ENCODE measurements around the gene BMPR1B.

BMPR1B gene

DNA sequence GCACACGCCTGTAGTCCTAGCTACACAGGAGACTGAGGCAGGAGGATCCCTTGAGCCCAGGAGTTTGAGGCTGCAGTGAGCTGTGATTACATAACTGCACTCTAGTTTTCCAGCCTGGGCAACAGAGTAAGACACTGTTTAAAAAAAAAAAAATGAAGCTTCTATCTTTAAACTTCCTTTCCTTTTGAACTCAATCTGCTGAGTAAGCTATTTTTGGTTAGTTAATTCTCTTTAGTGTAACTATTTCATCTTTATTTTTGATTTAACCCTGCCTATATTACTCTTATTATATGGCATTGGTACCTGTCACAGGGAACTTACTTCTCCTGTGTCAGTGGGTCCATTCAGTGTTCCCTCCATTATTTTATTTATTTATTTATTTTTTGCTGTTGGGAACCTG, 160.8 kb downstream of the BMPR1B start:
- TF ChIP-seq, protein P1, sequence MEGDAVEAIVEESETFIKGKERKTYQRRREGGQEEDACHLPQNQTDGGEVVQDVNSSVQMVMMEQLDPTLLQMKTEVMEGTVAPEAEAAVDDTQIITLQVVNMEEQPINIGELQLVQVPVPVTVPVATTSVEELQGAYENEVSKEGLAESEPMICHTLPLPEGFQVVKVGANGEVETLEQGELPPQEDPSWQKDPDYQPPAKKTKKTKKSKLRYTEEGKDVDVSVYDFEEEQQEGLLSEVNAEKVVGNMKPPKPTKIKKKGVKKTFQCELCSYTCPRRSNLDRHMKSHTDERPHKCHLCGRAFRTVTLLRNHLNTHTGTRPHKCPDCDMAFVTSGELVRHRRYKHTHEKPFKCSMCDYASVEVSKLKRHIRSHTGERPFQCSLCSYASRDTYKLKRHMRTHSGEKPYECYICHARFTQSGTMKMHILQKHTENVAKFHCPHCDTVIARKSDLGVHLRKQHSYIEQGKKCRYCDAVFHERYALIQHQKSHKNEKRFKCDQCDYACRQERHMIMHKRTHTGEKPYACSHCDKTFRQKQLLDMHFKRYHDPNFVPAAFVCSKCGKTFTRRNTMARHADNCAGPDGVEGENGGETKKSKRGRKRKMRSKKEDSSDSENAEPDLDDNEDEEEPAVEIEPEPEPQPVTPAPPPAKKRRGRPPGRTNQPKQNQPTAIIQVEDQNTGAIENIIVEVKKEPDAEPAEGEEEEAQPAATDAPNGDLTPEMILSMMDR (IDR thresholded peaks at IDR 0.05; ENCODE audit: extremely low read depth, missing control alignments): no peak
- no peak for DNase-seq (ENCODE audit: low spot score)

DNA sequence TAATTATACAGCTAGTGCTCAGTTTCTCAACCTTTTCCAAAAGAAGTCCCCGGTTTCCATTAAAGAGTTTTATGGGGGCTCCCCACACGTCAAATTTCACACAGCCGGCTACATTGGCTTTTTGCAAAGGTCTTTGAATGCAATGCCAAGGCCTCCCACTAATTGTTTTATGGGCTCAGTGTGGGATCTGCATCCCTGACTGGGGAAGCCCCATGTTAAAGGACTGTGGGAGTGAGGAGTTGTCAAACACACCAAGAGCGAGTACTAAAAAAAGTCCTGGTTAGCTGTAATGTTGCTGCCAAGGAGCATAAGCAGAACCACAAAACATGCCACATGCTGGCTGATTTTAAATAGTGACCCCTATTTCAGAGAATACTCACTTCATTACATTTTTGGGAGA, 162.6 kb downstream of the BMPR1B start:
- DNase-seq (ENCODE audit: low spot score): no peak
- TF ChIP-seq, protein P1 (IDR thresholded peaks at IDR 0.05; ENCODE audit: extremely low read depth, missing control alignments): no peak

DNA sequence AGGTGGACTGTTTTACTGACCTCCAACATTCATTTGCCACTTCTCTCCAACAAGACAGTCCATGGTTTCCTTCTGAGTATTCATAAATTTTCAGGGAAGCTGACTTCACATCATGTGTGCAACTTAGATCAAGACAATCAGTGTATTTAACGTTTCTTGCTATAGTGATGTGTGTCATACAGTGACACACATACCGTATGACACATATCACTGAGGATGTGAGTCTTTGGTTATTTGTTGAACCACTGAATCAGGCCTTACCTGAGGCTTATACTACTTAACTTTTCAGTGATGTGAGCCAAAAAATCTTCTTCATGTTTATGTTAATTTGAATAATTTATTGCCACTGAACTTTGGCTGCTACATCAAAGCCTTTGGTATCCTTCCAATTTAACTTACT, 166.8 kb downstream of the BMPR1B start:
- TF ChIP-seq, protein P1 (IDR thresholded peaks at IDR 0.05; ENCODE audit: extremely low read depth, missing control alignments): no peak
- DNase-seq (ENCODE audit: low spot score): no peak

DNA sequence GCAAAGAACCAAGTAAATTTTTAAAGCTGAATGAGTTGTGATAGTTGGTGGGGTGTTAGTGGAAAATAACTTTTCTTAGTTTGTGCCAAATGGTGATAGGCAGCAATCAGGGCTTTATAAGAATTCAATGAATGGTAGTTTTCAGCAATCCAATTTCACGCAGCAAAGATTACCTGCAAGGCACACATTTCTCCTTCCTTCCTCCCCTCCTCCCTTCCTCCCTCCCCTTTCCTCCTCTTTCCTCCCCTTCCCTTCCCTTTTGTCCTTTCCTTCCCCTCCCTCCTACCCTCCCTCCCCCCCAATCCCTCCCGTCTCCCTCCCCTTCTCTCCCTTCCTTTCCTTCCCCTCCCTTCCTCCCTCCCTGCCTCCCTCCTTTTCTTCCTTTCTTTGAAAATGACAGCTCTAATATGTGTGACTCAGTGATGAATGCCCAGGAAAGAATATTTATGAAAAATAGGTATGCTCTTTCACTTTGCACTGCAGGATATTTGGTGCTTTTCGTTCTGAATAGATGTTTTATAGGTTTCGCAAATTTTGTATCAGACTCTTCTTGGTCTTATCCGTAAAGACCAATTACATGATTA, 168.1 kb downstream of the BMPR1B start:
- DNase-seq (ENCODE audit: low spot score): no peak
- TF ChIP-seq, protein P1 (IDR thresholded peaks at IDR 0.05; ENCODE audit: extremely low read depth, missing control alignments): no peak

DNA sequence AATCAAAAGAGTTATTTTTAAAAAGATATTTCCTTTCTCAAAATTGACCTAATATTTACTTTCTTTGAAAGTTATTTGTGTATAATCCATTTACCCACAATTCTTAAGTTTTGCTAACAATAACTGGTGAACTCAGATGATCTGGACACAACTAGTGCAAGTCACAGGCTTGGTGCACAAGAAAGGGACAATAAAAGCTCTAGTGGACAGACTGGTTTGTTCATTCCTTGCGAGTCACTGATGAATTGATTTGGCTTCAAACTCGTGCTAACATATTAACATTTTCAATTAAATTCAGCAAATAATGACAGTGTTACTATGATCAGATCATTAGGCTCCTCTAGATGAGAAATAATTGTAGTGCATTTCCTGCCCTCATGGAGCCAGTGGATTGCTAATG, 169.2 kb downstream of the BMPR1B start:
- TF ChIP-seq, protein P1 (IDR thresholded peaks at IDR 0.05; ENCODE audit: extremely low read depth, missing control alignments): no peak
- no peak for DNase-seq (ENCODE audit: low spot score)

DNA sequence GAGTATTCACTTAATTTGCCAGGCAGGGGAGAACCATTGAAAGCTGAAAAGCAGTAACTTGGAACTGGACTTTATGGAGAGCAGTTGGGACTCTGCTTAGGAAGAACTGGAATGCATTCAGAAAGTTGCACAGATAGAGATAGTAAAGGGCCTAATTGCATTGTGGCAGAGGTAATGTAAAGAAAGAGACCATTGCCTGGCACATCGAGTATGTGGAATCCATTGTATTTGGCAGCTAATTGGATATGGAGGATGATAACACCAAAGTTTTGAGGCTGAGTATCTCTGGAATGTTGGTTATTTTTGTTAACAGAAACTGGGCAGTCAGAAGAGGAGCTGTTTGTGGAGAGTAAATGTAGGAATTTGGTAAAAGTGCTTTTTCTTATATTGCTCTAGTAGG, 169.9 kb downstream of the BMPR1B start:
- no peak for DNase-seq (ENCODE audit: low spot score)
- TF ChIP-seq, protein P1 (IDR thresholded peaks at IDR 0.05; ENCODE audit: extremely low read depth, missing control alignments): no peak

DNA sequence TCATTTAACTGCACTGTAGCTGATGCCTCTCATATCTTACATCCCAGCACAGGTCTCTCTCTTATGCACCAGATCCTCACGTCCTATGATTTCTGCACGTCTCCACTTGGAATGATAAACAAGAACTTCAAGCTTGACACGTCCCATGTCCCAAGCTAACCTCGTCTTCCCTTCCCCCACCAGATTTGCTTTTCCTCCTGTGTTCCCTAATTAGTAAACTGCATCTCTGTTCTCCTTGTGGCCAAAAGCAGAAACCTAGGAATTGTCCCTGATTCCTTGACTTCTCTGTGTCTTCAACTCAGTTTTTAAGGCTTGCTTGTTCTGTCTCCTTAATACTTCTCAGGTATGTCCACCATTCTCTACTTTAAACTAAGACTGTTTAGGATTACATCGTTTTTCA, 171.9 kb downstream of the BMPR1B start:
- no peak for DNase-seq (ENCODE audit: low spot score)
- TF ChIP-seq, protein P1 (IDR thresholded peaks at IDR 0.05; ENCODE audit: extremely low read depth, missing control alignments): no peak
